Loucy (cell line): ENCODE measurements around the gene NDUFS6.

Experiments
- H2AFZ ChIP-seq: fragments of 200-600 bp; sonication (generic); 2 replicates; pipeline ENCODE4 v1.6.0; 2016; ENCODE audit warnings: antibody characterized with exemption, mild to moderate bottlenecking, low read length, moderate library complexity
- H3F3A ChIP-seq: fragments of 200-600 bp; 2 replicates; pipeline ENCODE4 v1.6.0; 2016; ENCODE audit warnings: antibody characterized with exemption, low read depth, mild to moderate bottlenecking
- H3K27me3 ChIP-seq: fragments of 200-600 bp; sonication (generic); 2 replicates; pipeline ENCODE4 v1.6.1; 2014; ENCODE audit warnings: low read length, mild to moderate bottlenecking; ENCODE audit not compliant: insufficient read depth, poor library complexity, severe bottlenecking
- H3K36me3 ChIP-seq: fragments of 200-600 bp; sonication (generic); 2 replicates; pipeline ENCODE4 v1.6.1; 2016; ENCODE audit warnings: low read length; ENCODE audit not compliant: insufficient read depth
- H3K4me1 ChIP-seq: fragments of 200-600 bp; sonication (generic); 2 replicates; pipeline ENCODE4 v1.5.1; 2014; ENCODE audit warnings: low read length, mild to moderate bottlenecking; ENCODE audit not compliant: insufficient read depth, poor library complexity, severe bottlenecking
- H3K4me2 ChIP-seq: fragments of 200-600 bp; sonication (generic); 2 replicates; pipeline ENCODE4 v1.6.0; 2014; ENCODE audit warnings: antibody characterized with exemption, low read length, low read depth, mild to moderate bottlenecking; ENCODE audit not compliant: poor library complexity, severe bottlenecking
- H3K4me3 ChIP-seq: fragments of 200-600 bp; sonication (generic); 2 replicates; pipeline ENCODE4 v1.5.1; 2014; ENCODE audit warnings: low read length, mild to moderate bottlenecking, mixed read lengths; ENCODE audit not compliant: poor library complexity, severe bottlenecking
- H3K79me2 ChIP-seq: fragments of 200-600 bp; sonication (generic); 2 replicates; pipeline ENCODE4 v1.6.1; 2014; ENCODE audit warnings: low read length; ENCODE audit not compliant: insufficient read depth
- H3K9ac ChIP-seq: fragments of 200-600 bp; sonication (generic); 2 replicates; pipeline ENCODE4 v1.6.0; 2014; ENCODE audit warnings: mild to moderate bottlenecking, low read depth, low read length, moderate library complexity; ENCODE audit not compliant: poor library complexity, severe bottlenecking
- H3K9me2 ChIP-seq: fragments of 200-600 bp; sonication (generic); replicated peaks from 2 replicates; pipeline ENCODE4 v1.6.1; 2016; ENCODE audit warnings: low read depth, low read length, mixed read lengths
- H3K9me3 ChIP-seq: fragments of 200-600 bp; sonication (generic); 2 replicates; pipeline ENCODE4 v1.6.1; 2014; ENCODE audit warnings: mild to moderate bottlenecking, antibody characterized with exemption, low read length, low read depth; ENCODE audit not compliant: insufficient read depth
- H4K20me1 ChIP-seq: fragments of 200-600 bp; sonication (generic); 2 replicates; pipeline ENCODE4 v1.6.0; 2014; ENCODE audit warnings: antibody characterized with exemption, low read length, mild to moderate bottlenecking; ENCODE audit not compliant: insufficient read depth, poor library complexity, severe bottlenecking
- EZH2phosphoT487 ChIP-seq: fragments of 200-600 bp; IDR thresholded peaks from 2 replicates; pipeline ENCODE4 v1.6.1; 2018; ENCODE audit warnings: antibody characterized with exemption, mild to moderate bottlenecking, moderate library complexity, borderline replicate concordance
- TF ChIP-seq, protein P1 (sequence below): fragments of 200-600 bp; sonication (generic); conservative IDR thresholded peaks from 2 replicates; pipeline ENCODE4 v1.5.1; 2014; ENCODE audit warnings: mild to moderate bottlenecking, antibody characterized with exemption, low read length

The NDUFS6 gene

DNA sequence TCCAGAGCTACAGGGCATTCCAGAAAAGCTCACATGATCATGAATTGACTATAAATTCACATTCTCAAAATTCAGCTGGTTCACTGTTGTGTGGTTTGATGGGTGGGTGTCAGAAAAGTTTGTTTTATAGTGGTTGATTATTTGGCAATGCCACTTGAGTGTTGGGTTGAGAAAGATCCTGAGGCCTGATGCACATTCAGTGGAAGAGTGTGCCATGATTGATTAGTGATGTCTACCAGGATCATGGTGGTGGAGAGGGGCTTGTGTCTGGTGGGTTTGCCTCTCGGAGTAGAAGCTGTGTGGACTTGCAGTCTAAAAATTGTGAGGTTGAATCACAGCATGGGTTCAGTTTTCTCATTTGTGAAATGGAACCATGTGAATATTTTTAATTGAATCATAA is 2.0 kb downstream of the NDUFS6 start:
- H3K9me2 ChIP-seq = no peaks in the 10 kb centered on the region
- peaks cover 29% of the 10 kb centered on the region for H4K20me1 ChIP-seq
- no peak overlapping the region for H2AFZ ChIP-seq
- H3K4me3 ChIP-seq = peak overlapping the region; percentile 80
- peaks cover 26% of the 10 kb centered on the region for H3K4me1 ChIP-seq
- H3K4me2 ChIP-seq = peak overlapping the region; percentile 89
- peaks cover 93% of the 10 kb centered on the region for H3K79me2 ChIP-seq
- TF ChIP-seq EZH2phosphoT487 = no peak
- TF ChIP-seq, protein P1, sequence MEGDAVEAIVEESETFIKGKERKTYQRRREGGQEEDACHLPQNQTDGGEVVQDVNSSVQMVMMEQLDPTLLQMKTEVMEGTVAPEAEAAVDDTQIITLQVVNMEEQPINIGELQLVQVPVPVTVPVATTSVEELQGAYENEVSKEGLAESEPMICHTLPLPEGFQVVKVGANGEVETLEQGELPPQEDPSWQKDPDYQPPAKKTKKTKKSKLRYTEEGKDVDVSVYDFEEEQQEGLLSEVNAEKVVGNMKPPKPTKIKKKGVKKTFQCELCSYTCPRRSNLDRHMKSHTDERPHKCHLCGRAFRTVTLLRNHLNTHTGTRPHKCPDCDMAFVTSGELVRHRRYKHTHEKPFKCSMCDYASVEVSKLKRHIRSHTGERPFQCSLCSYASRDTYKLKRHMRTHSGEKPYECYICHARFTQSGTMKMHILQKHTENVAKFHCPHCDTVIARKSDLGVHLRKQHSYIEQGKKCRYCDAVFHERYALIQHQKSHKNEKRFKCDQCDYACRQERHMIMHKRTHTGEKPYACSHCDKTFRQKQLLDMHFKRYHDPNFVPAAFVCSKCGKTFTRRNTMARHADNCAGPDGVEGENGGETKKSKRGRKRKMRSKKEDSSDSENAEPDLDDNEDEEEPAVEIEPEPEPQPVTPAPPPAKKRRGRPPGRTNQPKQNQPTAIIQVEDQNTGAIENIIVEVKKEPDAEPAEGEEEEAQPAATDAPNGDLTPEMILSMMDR = no peak
- H3K36me3 ChIP-seq = peaks cover 47% of the 10 kb centered on the region
- peak overlapping the region; percentile 23 for H3K9ac ChIP-seq
- no peaks in the 10 kb centered on the region for H3K27me3 ChIP-seq
- no peaks in the 10 kb centered on the region for H3F3A ChIP-seq
- no peaks in the 10 kb centered on the region for H3K9me3 ChIP-seq

DNA sequence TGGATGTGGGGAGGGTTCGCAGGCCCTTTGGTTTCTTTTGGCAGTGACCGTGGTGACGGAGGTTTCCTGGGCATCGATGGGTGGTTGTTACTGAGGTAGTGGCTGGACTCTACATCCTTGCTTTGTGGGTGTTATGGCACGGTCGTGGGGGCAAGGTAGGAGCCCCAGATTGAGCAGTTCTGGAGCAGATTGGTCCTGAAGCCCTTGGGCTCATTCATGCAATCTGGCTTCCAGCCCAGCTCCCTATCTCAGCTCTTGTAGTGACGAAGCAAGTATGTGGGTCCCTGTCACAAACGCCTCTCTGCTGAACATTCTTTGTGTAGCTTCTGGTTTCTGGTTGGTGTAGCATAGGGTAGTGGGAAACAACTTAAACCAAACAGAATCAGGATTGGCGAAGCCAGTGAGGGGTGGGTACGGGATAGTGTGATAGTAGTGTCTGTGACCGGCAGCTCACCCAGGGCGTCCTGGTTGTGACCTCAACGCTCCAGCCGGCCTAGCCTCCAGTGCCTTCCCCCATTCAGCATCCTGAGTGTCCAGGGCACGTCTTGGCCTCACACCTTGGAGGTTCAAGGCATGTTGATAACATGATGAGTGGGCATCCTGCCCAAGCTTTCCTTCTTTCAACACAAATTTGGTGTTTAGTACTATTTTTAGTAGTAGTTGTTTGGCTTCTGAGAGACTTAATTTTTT is 2.9 kb downstream of the NDUFS6 start:
- H3K9me3 ChIP-seq = no peaks in the 10 kb centered on the region
- H3K79me2 ChIP-seq = peaks cover 93% of the 10 kb centered on the region
- peaks cover 28% of the 10 kb centered on the region for H4K20me1 ChIP-seq
- H3K9ac ChIP-seq = no peak overlapping the region
- no peak overlapping the region for H2AFZ ChIP-seq
- peak overlapping the region; percentile 89 for H3K4me2 ChIP-seq
- no peak for TF ChIP-seq EZH2phosphoT487
- TF ChIP-seq, protein P1 = no peak
- no peaks in the 10 kb centered on the region for H3F3A ChIP-seq
- H3K9me2 ChIP-seq = no peaks in the 10 kb centered on the region
- H3K4me3 ChIP-seq = no peak overlapping the region
- no peaks in the 10 kb centered on the region for H3K27me3 ChIP-seq
- H3K36me3 ChIP-seq = peaks cover 56% of the 10 kb centered on the region
- H3K4me1 ChIP-seq = peaks cover 19% of the 10 kb centered on the region

DNA sequence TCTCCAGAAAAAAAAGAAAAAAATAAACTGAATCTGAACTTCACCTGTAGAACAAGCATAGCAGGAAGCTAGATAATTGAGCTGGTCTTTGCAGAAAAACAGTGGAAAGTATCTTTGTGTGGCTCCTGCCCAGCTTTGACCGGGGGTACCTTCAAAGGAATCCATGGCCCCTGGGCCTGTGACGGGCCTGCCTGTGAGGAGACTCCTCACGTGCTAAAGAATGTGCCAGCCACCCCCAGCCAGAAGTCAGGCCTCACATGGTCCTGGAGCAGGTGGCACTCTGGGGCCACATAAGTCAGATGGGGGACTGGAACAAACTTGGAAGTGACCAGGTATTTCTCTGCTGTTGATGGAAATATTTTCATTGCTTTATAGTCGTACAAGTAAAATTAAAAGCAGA is 4.1 kb downstream of the NDUFS6 start:
- peaks cover 62% of the 10 kb centered on the region for H3K36me3 ChIP-seq
- H3K79me2 ChIP-seq = peaks cover 94% of the 10 kb centered on the region

More for the DNA sequence above, 4.1 kb downstream of the NDUFS6 start:
- Histone ChIP-seq H3K4me2 (no peak overlapping the region), H3K9me3 (no peaks in the 10 kb centered on the region), H3K9me2 (no peaks in the 10 kb centered on the region), H3K4me1 (peaks cover 19% of the 10 kb centered on the region), H2AFZ (no peak overlapping the region), H4K20me1 (peaks cover 28% of the 10 kb centered on the region), H3F3A (no peaks in the 10 kb centered on the region), H3K4me3 (no peak overlapping the region), H3K27me3 (no peaks in the 10 kb centered on the region), H3K9ac (no peak overlapping the region)
- TF ChIP-seq, protein P1 = no peak
- no peak for TF ChIP-seq EZH2phosphoT487
